Measurements from ENCODE around the gene NMNAT3. TPM values are rescaled to one million over a fixed set of nuclear protein-coding genes. Genes with fewer than 3 reads are reported as not detected.

The NMNAT3 gene
- polyA plus RNA-seq, 1 donor (not counting 4 experiments of a cell fraction or from before 2014, with no cell fraction given) = 1.6 TPM

- no peaks in the 10 kb centered on the region for H3K79me2 ChIP-seq (ENCODE audit: control insufficient read depth, insufficient read depth, low read length)
- no peak overlapping the region for H3K4me3 ChIP-seq (ENCODE audit: control insufficient read depth in 2 of 3, extremely low read depth in 1 of 3, insufficient read depth in 2 of 3, low read depth in 1 of 3, low read length in 3 of 3)
- no peak overlapping the region for H3K4me2 ChIP-seq (ENCODE audit: control insufficient read depth, extremely low read depth, insufficient read depth, low read depth, low read length)
- no peaks in the 10 kb centered on the region for H3K9me3 ChIP-seq (ENCODE audit: control insufficient read depth, low read depth, low read length)
- no peaks in the 10 kb centered on the region for H3K36me3 ChIP-seq (ENCODE audit: control insufficient read depth in 2 of 2, extremely low read depth in 1 of 2, insufficient read depth in 2 of 2, low read length in 2 of 2)
- DNase-seq (ENCODE audit: low read depth, low spot score) = no peak
- dilution Hi-C loops (cut with MboI; ENCODE audit: extremely low pct_ligation_motif_present, low sequenced_read_pairs) = no loop called here
- peaks cover 6% of the 10 kb centered on the region for H3K27me3 ChIP-seq (ENCODE audit: control insufficient read depth, extremely low read depth, insufficient read depth, low read length)
- no peak overlapping the region for H3K9ac ChIP-seq (ENCODE audit: control insufficient read depth, extremely low read depth, insufficient read depth, low read length)
- H2AFZ ChIP-seq (ENCODE audit: control insufficient read depth, low read length) = no peak overlapping the region
- H3K27ac ChIP-seq (ENCODE audit: control insufficient read depth, insufficient read depth, low read length) = no peak overlapping the region
- peaks cover 12% of the 10 kb centered on the region for H3K4me1 ChIP-seq (ENCODE audit: control insufficient read depth, extremely low read depth, insufficient read depth, low read length)
- no peaks in the 10 kb centered on the region for H4K20me1 ChIP-seq (ENCODE audit: control insufficient read depth, extremely low read depth, insufficient read depth, low read length)
- no peaks in the 10 kb centered on the region for H3K9me1 ChIP-seq (ENCODE audit: control insufficient read depth, extremely low read depth, insufficient read depth, low read length)
- peak; percentile 41 for FAIRE-seq
- TF ChIP-seq EZH2 (IDR thresholded peaks at IDR 0.05; ENCODE audit: low read length) (no peak), CTCF (optimal IDR thresholded peaks at IDR 0.05 in 1 of 3, IDR thresholded peaks at IDR 0.05 in 1 of 3, conservative IDR thresholded peaks at IDR 0.05 in 1 of 3; ENCODE audit: extremely low read depth in 1 of 3, insufficient read depth in 2 of 3, low read length in 3 of 3) (peak; percentile 29 to 73 (median 47))
These were observed 40.6 kb upstream of the NMNAT3 start for GRCh38 chr3:139718415-139718814.

- FAIRE-seq (no peak), DNase-seq (ENCODE audit: low read depth, low spot score) (no peak)
- no peaks in the 10 kb centered on the region for H3K9me1 ChIP-seq (ENCODE audit: control insufficient read depth, extremely low read depth, insufficient read depth, low read length)
- TF ChIP-seq EZH2 (IDR thresholded peaks at IDR 0.05; ENCODE audit: low read length) (no peak), CTCF (optimal IDR thresholded peaks at IDR 0.05 in 1 of 3, IDR thresholded peaks at IDR 0.05 in 1 of 3, conservative IDR thresholded peaks at IDR 0.05 in 1 of 3; ENCODE audit: extremely low read depth in 1 of 3, insufficient read depth in 2 of 3, low read length in 3 of 3) (no peak)
- no peak overlapping the region for H3K27ac ChIP-seq (ENCODE audit: control insufficient read depth, insufficient read depth, low read length)
- no peak overlapping the region for H3K4me3 ChIP-seq (ENCODE audit: control insufficient read depth in 2 of 3, extremely low read depth in 1 of 3, insufficient read depth in 2 of 3, low read depth in 1 of 3, low read length in 3 of 3)
- H3K79me2 ChIP-seq (ENCODE audit: control insufficient read depth, insufficient read depth, low read length) = no peaks in the 10 kb centered on the region
- no peaks in the 10 kb centered on the region for H3K36me3 ChIP-seq (ENCODE audit: control insufficient read depth in 2 of 2, extremely low read depth in 1 of 2, insufficient read depth in 2 of 2, low read length in 2 of 2)
- dilution Hi-C loops (cut with MboI; ENCODE audit: extremely low pct_ligation_motif_present, low sequenced_read_pairs) = no loop called here
- H2AFZ ChIP-seq (ENCODE audit: control insufficient read depth, low read length) = no peak overlapping the region
- no peaks in the 10 kb centered on the region for H4K20me1 ChIP-seq (ENCODE audit: control insufficient read depth, extremely low read depth, insufficient read depth, low read length)
- H3K4me2 ChIP-seq (ENCODE audit: control insufficient read depth, extremely low read depth, insufficient read depth, low read depth, low read length) = no peak overlapping the region
- H3K27me3 ChIP-seq (ENCODE audit: control insufficient read depth, extremely low read depth, insufficient read depth, low read length) = peaks cover 3% of the 10 kb centered on the region
- H3K9me3 ChIP-seq (ENCODE audit: control insufficient read depth, low read depth, low read length) = no peaks in the 10 kb centered on the region
- no peak overlapping the region for H3K9ac ChIP-seq (ENCODE audit: control insufficient read depth, extremely low read depth, insufficient read depth, low read length)
- peaks cover 12% of the 10 kb centered on the region for H3K4me1 ChIP-seq (ENCODE audit: control insufficient read depth, extremely low read depth, insufficient read depth, low read length)
These were observed 39.2 kb upstream of the NMNAT3 start for GRCh38 chr3:139716908-139717485.

All from keratinocyte (primary cell).